H9 (cell line): Measurements from ENCODE around the gene PLAC1. TPM values are rescaled to one million over a fixed set of nuclear protein-coding genes. Genes with fewer than 3 reads are reported as not detected.
A peak's percentile ranks its signal among the peaks of the same experiment; 100 is the strongest.

Experiments used
- DNase-seq: peaks from one replicate; pipeline ENCODE4 v3.0.0-alpha.2; 2017
- H2AFZ ChIP-seq: one replicate; pipeline ENCODE4 v1.6.1; 2013; ENCODE audit warnings: mild to moderate bottlenecking, low read length, control low read depth, moderate library complexity
- H2AK5ac ChIP-seq: 2 replicates; pipeline ENCODE4 v1.6.1; 2013; ENCODE audit warnings: low read length, control low read depth, mixed read lengths; ENCODE audit not compliant: insufficient read length
- H2BK120ac ChIP-seq: one replicate; pipeline ENCODE4 v1.6.1; 2013; ENCODE audit warnings: low read depth, mild to moderate bottlenecking, low read length, control low read depth, inconsistent platforms; ENCODE audit not compliant: poor library complexity, severe bottlenecking
- H2BK12ac ChIP-seq: 2 replicates; pipeline ENCODE4 v1.6.1; 2013; ENCODE audit warnings: low read length, control low read depth, mixed read lengths, low read depth; ENCODE audit not compliant: insufficient read length
- H2BK15ac ChIP-seq: 2 replicates; pipeline ENCODE4 v1.6.1; 2013; ENCODE audit warnings: low read depth, low read length, control low read depth
- H2BK20ac ChIP-seq: one replicate; pipeline ENCODE4 v1.6.1; 2013; ENCODE audit warnings: low read depth, mild to moderate bottlenecking, low read length, control low read depth, inconsistent platforms; ENCODE audit not compliant: poor library complexity, severe bottlenecking
- H2BK5ac ChIP-seq: 2 replicates; pipeline ENCODE4 v1.6.1; 2013; ENCODE audit warnings: low read length, control low read depth, mixed read lengths; ENCODE audit not compliant: insufficient read length
- H3K14ac ChIP-seq: 2 replicates; pipeline ENCODE4 v1.6.1; 2013; ENCODE audit warnings: low read length, control low read depth; ENCODE audit not compliant: insufficient read depth
- H3K18ac ChIP-seq: 2 replicates; pipeline ENCODE4 v1.6.1; 2013; ENCODE audit warnings: low read depth, mild to moderate bottlenecking, mixed read lengths, low read length, control low read depth; ENCODE audit not compliant: insufficient read length
- H3K23ac ChIP-seq: 2 replicates; pipeline ENCODE4 v1.6.1; 2013; ENCODE audit warnings: low read length, control low read depth, mixed read lengths, low read depth; ENCODE audit not compliant: insufficient read length
- H3K23me2 ChIP-seq: 2 replicates; pipeline ENCODE4 v1.6.1; 2013; ENCODE audit warnings: low read depth, mild to moderate bottlenecking, mixed read lengths, low read length, control low read depth; ENCODE audit not compliant: insufficient read length, poor library complexity, severe bottlenecking
- H3K27ac ChIP-seq: 2 replicates; pipeline ENCODE4 v1.5.1; 2013; ENCODE audit warnings: low read length, control low read depth, mixed read lengths, low read depth; ENCODE audit not compliant: insufficient read length
- H3K27me3 ChIP-seq: 2 replicates; pipeline ENCODE4 v1.6.1; 2013; ENCODE audit warnings: low read length, control low read depth, inconsistent platforms; ENCODE audit not compliant: insufficient read depth
- H3K4ac ChIP-seq: 2 replicates; pipeline ENCODE4 v1.6.1; 2013; ENCODE audit warnings: low read depth, mild to moderate bottlenecking, control low read depth, inconsistent platforms, low read length, moderate library complexity
- H3K4me1 ChIP-seq: 2 replicates; pipeline ENCODE4 v1.6.1; 2013; ENCODE audit warnings: low read length, control low read depth, inconsistent platforms; ENCODE audit not compliant: insufficient read depth
- H3K4me2 ChIP-seq: 2 replicates; pipeline ENCODE4 v1.6.1; 2013; ENCODE audit warnings: low read length, control low read depth, mixed read lengths; ENCODE audit not compliant: insufficient read length, insufficient read depth
- H3K56ac ChIP-seq: 2 replicates; pipeline ENCODE4 v1.6.1; 2013; ENCODE audit warnings: low read depth, mild to moderate bottlenecking, mixed read lengths, low read length, control low read depth; ENCODE audit not compliant: insufficient read length
- H3K79me1 ChIP-seq: 2 replicates; pipeline ENCODE4 v1.6.1; 2013; ENCODE audit warnings: low read depth, mild to moderate bottlenecking, moderate library complexity, low read length, control low read depth, inconsistent platforms; ENCODE audit not compliant: insufficient read depth, poor library complexity, severe bottlenecking
- H3K79me2 ChIP-seq: 2 replicates; pipeline ENCODE4 v1.6.1; 2013; ENCODE audit warnings: low read length, control low read depth, inconsistent platforms; ENCODE audit not compliant: insufficient read depth
- H3K9ac ChIP-seq: 2 replicates; pipeline ENCODE4 v1.6.1; 2013; ENCODE audit warnings: low read length, control low read depth, mixed read lengths; ENCODE audit not compliant: insufficient read length; ENCODE audit errors: extremely low read depth
- H3K9me3 ChIP-seq: one replicate; pipeline ENCODE4 v1.6.1; 2013; ENCODE audit warnings: low read depth, low read length, inconsistent platforms; ENCODE audit not compliant: control insufficient read depth
- H3T11ph ChIP-seq: one replicate; pipeline ENCODE4 v1.6.1; 2013; ENCODE audit warnings: mild to moderate bottlenecking, low read length, control low read depth, inconsistent platforms
- H4K20me1 ChIP-seq: one replicate; pipeline ENCODE4 v1.6.1; 2013; ENCODE audit not compliant: control insufficient read depth, insufficient read length, insufficient read depth
- H4K5ac ChIP-seq: 2 replicates; pipeline ENCODE4 v1.6.1; 2013; ENCODE audit warnings: low read depth, mild to moderate bottlenecking, mixed read lengths, low read length, control low read depth; ENCODE audit not compliant: insufficient read length
- H4K8ac ChIP-seq: replicated peaks from 2 replicates; pipeline ENCODE4 v1.6.1; 2013; ENCODE audit warnings: low read length, control low read depth, mixed read lengths, low read depth; ENCODE audit not compliant: insufficient read length
- H4K91ac ChIP-seq: 2 replicates; pipeline ENCODE4 v1.6.1; 2013; ENCODE audit warnings: low read depth, mild to moderate bottlenecking, moderate library complexity, mixed read lengths, low read length, control low read depth; ENCODE audit not compliant: insufficient read length
- H3K27ac Mint-ChIP-seq, 3 experiments: 2 replicates in 2 of 3; 3 replicates in 1 of 3; pipeline ENCODE4 v1.8.0; 2020 to 2021; ENCODE audit warnings: mixed read lengths in 3 of 3, mild to moderate bottlenecking in 1 of 3, moderate library complexity in 1 of 3
- H3K27me3 Mint-ChIP-seq: 2 replicates; pipeline ENCODE4 v1.8.0; 2021; ENCODE audit warnings: low read depth, mild to moderate bottlenecking, moderate library complexity, mixed read lengths
- H3K36me3 Mint-ChIP-seq, 3 experiments: 2 replicates in 2 of 3; 3 replicates in 1 of 3; pipeline ENCODE4 v1.8.0; 2020 to 2021; ENCODE audit warnings: low read depth in 3 of 3, mixed read lengths in 3 of 3; ENCODE audit not compliant: insufficient read depth in 1 of 3
- H3K4me1 Mint-ChIP-seq, 2 experiments: 2 replicates each; pipeline ENCODE4 v1.8.0; 2020; ENCODE audit warnings: mixed read lengths in 2 of 2
- H3K4me3 Mint-ChIP-seq, 2 experiments: 2 replicates in 1 of 2; 3 replicates in 1 of 2; pipeline ENCODE4 v1.8.0; 2020 to 2021; ENCODE audit warnings: mild to moderate bottlenecking in 2 of 2, mixed read lengths in 2 of 2, moderate library complexity in 1 of 2
- H3K9me3 Mint-ChIP-seq, 2 experiments: 2 replicates in 1 of 2; 3 replicates in 1 of 2; pipeline ENCODE4 v1.8.0; 2020; ENCODE audit warnings: mild to moderate bottlenecking in 2 of 2, mixed read lengths in 2 of 2, moderate library complexity in 1 of 2
- WGBS: extraction: QIAGEN DNeasy Blood & Tissue Kit; methylation state at CpG from one replicate; pipeline ENCODE4 v1.1.7; 2013; ENCODE audit warnings: missing lambda C conversion rate, low lambda C conversion rate, mixed read lengths; ENCODE audit not compliant: insufficient read length; ENCODE audit errors: extremely low coverage; 5-methylcytosine and 5-hydroxymethylcytosine counted together
- total RNA-seq: library from RNA; stranded (reverse); gene quantifications from 2 replicates; pipeline ENCODE4 v1.2.1, GENCODE V29; 2021
- TF ChIP-seq, protein P1 (sequence below): fragments of 200-600 bp; sonication (generic); conservative IDR thresholded peaks from 3 replicates; pipeline ENCODE4 v1.8.0; 2021; ENCODE audit warnings: antibody characterized with exemption, mild to moderate bottlenecking

PLAC1 gene
- total RNA-seq, 1 experiment from 2014 or later, result 0.68 TPM

GRCh38 chrX:134558133-134558532 is 100.1 kb downstream of the PLAC1 start:
- Histone ChIP-seq H3K9ac (no peak overlapping the region), H3K23ac (no peak overlapping the region), H3K56ac (no peak overlapping the region), H4K5ac (no peak overlapping the region), H2BK5ac (no peak overlapping the region), H2BK20ac (no peak overlapping the region), H3K27me3 (0 out of 2 replicates have a peak, but pooled peaks cover 2% of the 10 kb centered on the region), H3K18ac (no peak overlapping the region), H2BK15ac (no peak overlapping the region), H4K20me1 (no peaks in the 10 kb centered on the region), H4K91ac (no peak overlapping the region), H2BK12ac (no peak overlapping the region), H3K79me2 (no peaks in the 10 kb centered on the region), H3K79me1 (no peaks in the 10 kb centered on the region), H3K27ac (no peak overlapping the region), H3K4me1 (peaks cover 4% of the 10 kb centered on the region; the same call in 1 of the 2 replicates), H3K23me2 (no peaks in the 10 kb centered on the region), H4K8ac (no peak overlapping the region), H2AFZ (no peak overlapping the region), H2BK120ac (no peak overlapping the region), H3K4me2 (no peak overlapping the region), H3K9me3 (no peaks in the 10 kb centered on the region), H2AK5ac (no peak overlapping the region), H3K4ac (no peak overlapping the region), H3K14ac (no peak overlapping the region), H3T11ph (no peak overlapping the region)
- WGBS, result no CpG with 5 or more reads among the region's 4 CpGs
- DNase-seq, result no peak
- H3K36me3 Mint-ChIP-seq, result peaks cover 0 to 3% (median 0%) of the 10 kb centered on the region in 3 experiments; a peak in 1 of 7 replicates
- H3K27ac Mint-ChIP-seq, result peak overlapping the region in 1 of 3 experiments; percentile 53; a peak in 1 of 7 replicates
- peaks cover 12 to 14% of the 10 kb centered on the region in 2 experiments for H3K4me1 Mint-ChIP-seq
- H3K27me3 Mint-ChIP-seq, result peaks cover 24% of the 10 kb centered on the region
- peaks cover 3 to 77% of the 10 kb centered on the region in 2 experiments for H3K9me3 Mint-ChIP-seq
- TF ChIP-seq, protein P1, sequence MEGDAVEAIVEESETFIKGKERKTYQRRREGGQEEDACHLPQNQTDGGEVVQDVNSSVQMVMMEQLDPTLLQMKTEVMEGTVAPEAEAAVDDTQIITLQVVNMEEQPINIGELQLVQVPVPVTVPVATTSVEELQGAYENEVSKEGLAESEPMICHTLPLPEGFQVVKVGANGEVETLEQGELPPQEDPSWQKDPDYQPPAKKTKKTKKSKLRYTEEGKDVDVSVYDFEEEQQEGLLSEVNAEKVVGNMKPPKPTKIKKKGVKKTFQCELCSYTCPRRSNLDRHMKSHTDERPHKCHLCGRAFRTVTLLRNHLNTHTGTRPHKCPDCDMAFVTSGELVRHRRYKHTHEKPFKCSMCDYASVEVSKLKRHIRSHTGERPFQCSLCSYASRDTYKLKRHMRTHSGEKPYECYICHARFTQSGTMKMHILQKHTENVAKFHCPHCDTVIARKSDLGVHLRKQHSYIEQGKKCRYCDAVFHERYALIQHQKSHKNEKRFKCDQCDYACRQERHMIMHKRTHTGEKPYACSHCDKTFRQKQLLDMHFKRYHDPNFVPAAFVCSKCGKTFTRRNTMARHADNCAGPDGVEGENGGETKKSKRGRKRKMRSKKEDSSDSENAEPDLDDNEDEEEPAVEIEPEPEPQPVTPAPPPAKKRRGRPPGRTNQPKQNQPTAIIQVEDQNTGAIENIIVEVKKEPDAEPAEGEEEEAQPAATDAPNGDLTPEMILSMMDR, result no peak
- H3K4me3 Mint-ChIP-seq, result no peak overlapping the region
